Kasumi-1 (cell line): ENCODE measurements around the gene DCAF16.
"Not testable (repeated sequence)": the region's sequence is repeated elsewhere in the genome, so short reads cannot be mapped to it uniquely, and the experiment has no call there.

ENCODE experiments used
- DNase-seq, 2 experiments: peaks; one replicate each; lab custom pipeline; 2025; lab: John Stamatoyannopoulos, UW

DCAF16 gene

GRCh38 chr4:17810260-17811077, at the start of gene DCAF16, which contains the start of gene NCAPG:
TSS of gene DCAF16 (minus strand) at chr4:17810757. CDS start at chr4:17804141, 6,616 bp downstream.
TSS of gene NCAPG (plus strand) at chr4:17810979. CDS start at chr4:17811078, 99 bp downstream.
- DNase-seq: peak; percentile 96 to 98

GRCh38 chr4:17859793-17860406, 49.3 kb upstream of the DCAF16 start:
- DNase-seq: no peak

- DNase-seq: no peak
Observed at GRCh38 chr4:17854036-17854435, 43.5 kb upstream of the DCAF16 start.

GRCh38 chr4:17851959-17852358, 41.4 kb upstream of the DCAF16 start:
- DNase-seq: no peak

GRCh38 chr4:17850295-17850694, 39.7 kb upstream of the DCAF16 start:
- not testable (repeated sequence) for DNase-seq

GRCh38 chr4:17846266-17846665, 35.7 kb upstream of the DCAF16 start:
- no peak for DNase-seq

- no peak for DNase-seq
Observed at GRCh38 chr4:17823871-17824669, 13.5 kb upstream of the DCAF16 start.

GRCh38 chr4:17817027-17817426, 6.5 kb upstream of the DCAF16 start:
- peak; percentile 82 to 86 for DNase-seq

GRCh38 chr4:17816142-17816541, 5.6 kb upstream of the DCAF16 start:
- DNase-seq: no peak

- DNase-seq: peak in 1 of 2 experiments; percentile 23
Observed at GRCh38 chr4:17814140-17814539, 3.6 kb upstream of the DCAF16 start.

GRCh38 chr4:17812801-17813200, 2.2 kb upstream of the DCAF16 start:
- no peak for DNase-seq

- no peak for DNase-seq
Observed at GRCh38 chr4:17812125-17812524, 1.6 kb upstream of the DCAF16 start.

GRCh38 chr4:17811078-17811603, 584 bp upstream of the DCAF16 start:
- DNase-seq: peak in 1 of 2 experiments; percentile 34

- peak in 1 of 2 experiments; percentile 24 for DNase-seq
Observed at GRCh38 chr4:17809667-17810066, 890 bp downstream of the DCAF16 start.

GRCh38 chr4:17807446-17807845, 3.1 kb downstream of the DCAF16 start:
- no peak for DNase-seq

GRCh38 chr4:17805580-17806155, 4.9 kb downstream of the DCAF16 start:
- no peak for DNase-seq

- no peak for DNase-seq
Observed at GRCh38 chr4:17797808-17798207, 12.7 kb downstream of the DCAF16 start.

- DNase-seq: no peak
Observed at GRCh38 chr4:17794730-17795129, 15.8 kb downstream of the DCAF16 start.

GRCh38 chr4:17788956-17789355, 21.6 kb downstream of the DCAF16 start:
- no peak for DNase-seq

- no peak for DNase-seq
Observed at GRCh38 chr4:17787315-17787714, 23.2 kb downstream of the DCAF16 start.

- no peak for DNase-seq
Observed at GRCh38 chr4:17786567-17786966, 24.0 kb downstream of the DCAF16 start.

GRCh38 chr4:17785858-17786257, 24.7 kb downstream of the DCAF16 start:
- peak in 1 of 2 experiments; percentile 9 for DNase-seq
